Activated CD4-positive, alpha-beta T cell treated with anti-CD3 and anti-CD28 coated beads, Interleukin-2, amount 10 ng/mL, durations not matched to agents 7 days and 5 days (primary cell): ENCODE results near the gene LPIN3. TPM values are rescaled to one million over a fixed set of nuclear protein-coding genes. Genes with fewer than 3 reads are reported as not detected.
"Not testable (repeated sequence)": the region's sequence is repeated elsewhere in the genome, so short reads cannot be mapped to it uniquely, and the experiment has no call there.

Source experiments
- CTCF ChIA-PET: fragments of 350-600 bp; sonication (Branson Sonifier 250); formaldehyde crosslinking; loops from one replicate; lab custom pipeline; 2021; ENCODE audit warnings: antibody characterized with exemption; lab: Charles Lee
- POLR2A ChIA-PET: fragments of 350-600 bp; sonication (Branson Sonifier 250); formaldehyde crosslinking; loops from one replicate; lab custom pipeline; 2021; ENCODE audit warnings: antibody characterized with exemption; lab: Charles Lee
- DNase-seq: peaks from one replicate; pipeline ENCODE4 v3.0.0-alpha.2; 2020
- H3K27ac Mint-ChIP-seq: one replicate; pipeline ENCODE4 v1.8.0; 2021; ENCODE audit warnings: mild to moderate bottlenecking, moderate library complexity, mixed read lengths
- H3K27me3 Mint-ChIP-seq: one replicate; pipeline ENCODE4 v1.8.0; 2021; ENCODE audit warnings: mixed read lengths
- H3K36me3 Mint-ChIP-seq: one replicate; pipeline ENCODE4 v1.8.0; 2021; ENCODE audit warnings: low read depth, mixed read lengths
- H3K4me1 Mint-ChIP-seq: one replicate; pipeline ENCODE4 v1.8.0; 2021; ENCODE audit warnings: mixed read lengths
- H3K4me3 Mint-ChIP-seq: one replicate; pipeline ENCODE4 v1.8.0; 2021; ENCODE audit warnings: mild to moderate bottlenecking, moderate library complexity, mixed read lengths
- H3K9me3 Mint-ChIP-seq: one replicate; pipeline ENCODE4 v1.8.0; 2021; ENCODE audit warnings: mixed read lengths
- total RNA-seq, 2 experiments: library from RNA; stranded (reverse); gene quantifications; one replicate each; pipeline ENCODE4 v1.2.3, GENCODE V29; 2021

LPIN3 gene
- total RNA-seq, 2 experiments from 2014 or later, result 4.3 to 4.6 TPM

- Mint-ChIP-seq H3K4me1 (no peaks in the 10 kb centered on the region), H3K27me3 (no peaks in the 10 kb centered on the region), H3K36me3 (no peaks in the 10 kb centered on the region), H3K4me3 (no peak overlapping the region), H3K9me3 (no peaks in the 10 kb centered on the region), H3K27ac (no peak overlapping the region)
- POLR2A ChIA-PET, result no interaction called here
- no peak for DNase-seq
- CTCF ChIA-PET, result interaction anchor here (0.6 to 1.5 kb wide), 3 partner anchors 12 to 377 kb away, joined by 3 read pairs; partner anchors contain the start of gene LPIN3
Observed at GRCh38 chr20:41308726-41309413, 31.8 kb upstream of the LPIN3 start.

- Mint-ChIP-seq H3K4me3 (no peak overlapping the region), H3K9me3 (no peaks in the 10 kb centered on the region), H3K27ac (no peak overlapping the region), H3K4me1 (peaks cover 1% of the 10 kb centered on the region), H3K27me3 (no peaks in the 10 kb centered on the region), H3K36me3 (no peaks in the 10 kb centered on the region)
- no peak for DNase-seq
- ChIA-PET POLR2A (no interaction called here), CTCF (interaction anchor here (0.7 kb wide), 1 partner anchor 310 kb away, joined by 4 read pairs; no protein-coding TSS in a partner anchor)
Observed at GRCh38 chr20:41309817-41310216, 30.8 kb upstream of the LPIN3 start.

- H3K27me3 Mint-ChIP-seq, H3K36me3 Mint-ChIP-seq, H3K4me3 Mint-ChIP-seq, H3K9me3 Mint-ChIP-seq, CTCF ChIA-PET, H3K27ac Mint-ChIP-seq, DNase-seq, POLR2A ChIA-PET: not testable (repeated sequence)
- H3K4me1 Mint-ChIP-seq, result peaks cover 17% of the 10 kb centered on the region
Observed at GRCh38 chr20:41312009-41312408, 28.6 kb upstream of the LPIN3 start.

- Mint-ChIP-seq H3K27ac (no peak overlapping the region), H3K4me1 (peaks cover 26% of the 10 kb centered on the region), H3K4me3 (no peak overlapping the region), H3K9me3 (no peaks in the 10 kb centered on the region), H3K27me3 (peaks cover 6% of the 10 kb centered on the region), H3K36me3 (no peaks in the 10 kb centered on the region)
- ChIA-PET POLR2A (no interaction called here), CTCF (no interaction called here)
- no peak for DNase-seq
Observed at GRCh38 chr20:41314386-41314785, 26.2 kb upstream of the LPIN3 start.

- Mint-ChIP-seq H3K4me3 (peak overlapping the region; percentile 80), H3K27ac (peak overlapping the region; percentile 83), H3K27me3 (peaks cover 8% of the 10 kb centered on the region), H3K9me3 (no peaks in the 10 kb centered on the region), H3K36me3 (no peaks in the 10 kb centered on the region), H3K4me1 (peaks cover 28% of the 10 kb centered on the region)
- DNase-seq, result no peak
- ChIA-PET CTCF (no interaction called here), POLR2A (no interaction called here)
Observed at GRCh38 chr20:41316051-41316450, 24.6 kb upstream of the LPIN3 start.

GRCh38 chr20:41316602-41317545, 23.7 kb upstream of the LPIN3 start:
- Mint-ChIP-seq H3K4me1 (peaks cover 28% of the 10 kb centered on the region), H3K36me3 (no peaks in the 10 kb centered on the region), H3K27ac (peak overlapping the region; percentile 83), H3K9me3 (no peaks in the 10 kb centered on the region), H3K4me3 (peak overlapping the region; percentile 80), H3K27me3 (peaks cover 8% of the 10 kb centered on the region)
- ChIA-PET POLR2A (no interaction called here), CTCF (interaction anchor here (1.0 kb wide), 1 partner anchor 12 kb away, joined by 3 read pairs; no protein-coding TSS in a partner anchor)
- peak; percentile 76 for DNase-seq

GRCh38 chr20:41317546-41318270, 22.9 kb upstream of the LPIN3 start, which contains the start of gene ZHX3:
TSS of gene ZHX3 (minus strand) at chr20:41317731. CDS start at chr20:41204916, 112,815 bp downstream.
- DNase-seq, result peak; percentile 94
- Mint-ChIP-seq H3K27ac (peak within 1 kb of the TSS; percentile 83), H3K36me3 (no peaks in the 10 kb centered on the region), H3K27me3 (peaks cover 8% of the 10 kb centered on the region), H3K4me3 (peak within 1 kb of the TSS; percentile 80), H3K9me3 (no peaks in the 10 kb centered on the region), H3K4me1 (peaks cover 28% of the 10 kb centered on the region)
- CTCF ChIA-PET, result interaction anchor here (0.7 to 1.3 kb wide), 4 partner anchors 11 to 183 kb away, joined by 3 to 4 read pairs (median 3); no protein-coding TSS in a partner anchor
- POLR2A ChIA-PET, result no interaction called here

- Mint-ChIP-seq H3K9me3 (no peaks in the 10 kb centered on the region), H3K4me3 (peak overlapping the region; percentile 64), H3K36me3 (no peaks in the 10 kb centered on the region), H3K27me3 (peaks cover 8% of the 10 kb centered on the region), H3K4me1 (peaks cover 28% of the 10 kb centered on the region), H3K27ac (peak overlapping the region; percentile 74)
- ChIA-PET CTCF (interaction anchor here (0.7 to 1.3 kb wide), 3 partner anchors 14 to 184 kb away, joined by 3 to 4 read pairs (median 3); no protein-coding TSS in a partner anchor), POLR2A (no interaction called here)
- no peak for DNase-seq
Observed at GRCh38 chr20:41318271-41318649, 22.4 kb upstream of the LPIN3 start.

GRCh38 chr20:41320441-41320840, 20.2 kb upstream of the LPIN3 start:
- Mint-ChIP-seq H3K4me3 (no peak overlapping the region), H3K4me1 (peaks cover 24% of the 10 kb centered on the region), H3K27me3 (peaks cover 8% of the 10 kb centered on the region), H3K36me3 (no peaks in the 10 kb centered on the region), H3K27ac (no peak overlapping the region), H3K9me3 (no peaks in the 10 kb centered on the region)
- CTCF ChIA-PET, result interaction anchor here (1.5 kb wide), 1 partner anchor 225 kb away, joined by 3 read pairs; no protein-coding TSS in a partner anchor
- POLR2A ChIA-PET, result no interaction called here
- no peak for DNase-seq

- H3K27ac Mint-ChIP-seq, result no peak overlapping the region
- DNase-seq, result no peak
- ChIA-PET POLR2A (no interaction called here), CTCF (interaction anchor here (1.5 kb wide), 1 partner anchor 226 kb away, joined by 3 read pairs; no protein-coding TSS in a partner anchor)
- peaks cover 20% of the 10 kb centered on the region for H3K4me1 Mint-ChIP-seq
- H3K27me3 Mint-ChIP-seq, result peaks cover 8% of the 10 kb centered on the region
- no peaks in the 10 kb centered on the region for H3K9me3 Mint-ChIP-seq
- H3K36me3 Mint-ChIP-seq, result no peaks in the 10 kb centered on the region
- no peak overlapping the region for H3K4me3 Mint-ChIP-seq
Observed at GRCh38 chr20:41320976-41321375, 19.6 kb upstream of the LPIN3 start.

- Mint-ChIP-seq H3K4me3 (no peak overlapping the region), H3K4me1 (peaks cover 18% of the 10 kb centered on the region), H3K36me3 (no peaks in the 10 kb centered on the region), H3K9me3 (no peaks in the 10 kb centered on the region), H3K27me3 (no peaks in the 10 kb centered on the region), H3K27ac (no peak overlapping the region)
- ChIA-PET POLR2A (no interaction called here), CTCF (interaction anchor here (0.6 to 1.9 kb wide), 2 partner anchors 12 kb away, joined by 3 to 6 read pairs; no protein-coding TSS in a partner anchor)
- no peak for DNase-seq
Observed at GRCh38 chr20:41327178-41327577, 13.4 kb upstream of the LPIN3 start.
